AG04450 (cell line): Measurements from ENCODE around the gene NOB1. TPM values are rescaled to one million over a fixed set of nuclear protein-coding genes. Genes with fewer than 3 reads are reported as not detected.

Experiments
- CTCF ChIA-PET: fragments of 300-600, 350-600 bp; formaldehyde crosslinking; extraction: SDS; loops from one replicate; lab custom pipeline; 2022; ENCODE audit warnings: antibody characterized with exemption, inconsistent platforms; lab: Charles Lee
- POLR2A ChIA-PET: fragments of 350-600 bp; formaldehyde crosslinking; extraction: SDS; loops from one replicate; lab custom pipeline; 2021; ENCODE audit warnings: antibody characterized with exemption, inconsistent platforms; lab: Yijun Ruan, JAX
- DNase-seq: peaks from one replicate; pipeline ENCODE4 v3.0.0-alpha.2; 2011; ENCODE audit warnings: low read depth, low spot score
- H3K27ac ChIP-seq: one replicate; pipeline ENCODE4 v1.5.1; 2012; ENCODE audit warnings: low read depth, low read length, control low read depth
- H3K27me3 ChIP-seq: one replicate; pipeline ENCODE4 v1.6.0; 2012; ENCODE audit warnings: low read length; ENCODE audit not compliant: control insufficient read depth, insufficient read depth
- H3K4me3 ChIP-seq: 2 replicates; pipeline ENCODE4 v1.5.1; 2011; ENCODE audit warnings: mild to moderate bottlenecking, low read depth, low read length, control low read depth
- H3K9me3 ChIP-seq: 2 replicates; pipeline ENCODE4 v1.5.1; 2012; ENCODE audit warnings: low read length; ENCODE audit not compliant: control insufficient read depth, insufficient read depth
- polyA plus RNA-seq: library from polyadenylated mRNA; depleted of rRNA; stranded (reverse); fragments of >200 nt; gene quantifications from 2 replicates; pipeline ENCODE4 v1.2.3, GENCODE V29; 2011
- TF ChIP-seq, protein P1 (sequence below): IDR thresholded peaks from 2 replicates; pipeline ENCODE4 v1.5.1; 2011; ENCODE audit warnings: low read depth, low read length, control low read depth, inconsistent platforms

NOB1 gene
- polyA plus RNA-seq, 1 experiment, result 58.7 TPM

DNA sequence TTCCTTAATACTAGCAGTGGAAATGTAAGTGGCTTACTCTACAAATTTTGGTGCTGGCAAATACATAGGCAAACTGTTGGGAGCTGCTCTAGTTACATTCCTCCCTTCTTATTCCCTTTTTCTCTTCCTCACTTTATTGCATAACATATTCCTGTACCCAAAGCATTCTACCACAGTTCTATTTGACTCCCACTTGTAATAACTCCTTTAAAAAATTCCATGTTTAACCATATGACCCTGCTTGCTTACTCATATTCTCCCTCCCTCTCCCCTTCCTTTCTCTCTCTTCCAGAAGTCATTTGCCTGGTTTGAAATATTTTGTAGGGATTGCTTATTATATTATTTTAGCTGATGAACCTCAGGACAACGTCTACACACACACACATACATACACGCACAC lies 51.1 kb downstream of the NOB1 start:
- ChIA-PET POLR2A (interaction anchor here (1.7 kb wide), 1 partner anchor 307 kb away, joined by 3 read pairs; no protein-coding TSS in a partner anchor), CTCF (interaction anchor here (0.9 to 1.7 kb wide), 3 partner anchors 51 to 308 kb away, joined by 6 to 8 read pairs (median 6); partner anchors contain the start of gene NOB1)
- TF ChIP-seq, protein P1, sequence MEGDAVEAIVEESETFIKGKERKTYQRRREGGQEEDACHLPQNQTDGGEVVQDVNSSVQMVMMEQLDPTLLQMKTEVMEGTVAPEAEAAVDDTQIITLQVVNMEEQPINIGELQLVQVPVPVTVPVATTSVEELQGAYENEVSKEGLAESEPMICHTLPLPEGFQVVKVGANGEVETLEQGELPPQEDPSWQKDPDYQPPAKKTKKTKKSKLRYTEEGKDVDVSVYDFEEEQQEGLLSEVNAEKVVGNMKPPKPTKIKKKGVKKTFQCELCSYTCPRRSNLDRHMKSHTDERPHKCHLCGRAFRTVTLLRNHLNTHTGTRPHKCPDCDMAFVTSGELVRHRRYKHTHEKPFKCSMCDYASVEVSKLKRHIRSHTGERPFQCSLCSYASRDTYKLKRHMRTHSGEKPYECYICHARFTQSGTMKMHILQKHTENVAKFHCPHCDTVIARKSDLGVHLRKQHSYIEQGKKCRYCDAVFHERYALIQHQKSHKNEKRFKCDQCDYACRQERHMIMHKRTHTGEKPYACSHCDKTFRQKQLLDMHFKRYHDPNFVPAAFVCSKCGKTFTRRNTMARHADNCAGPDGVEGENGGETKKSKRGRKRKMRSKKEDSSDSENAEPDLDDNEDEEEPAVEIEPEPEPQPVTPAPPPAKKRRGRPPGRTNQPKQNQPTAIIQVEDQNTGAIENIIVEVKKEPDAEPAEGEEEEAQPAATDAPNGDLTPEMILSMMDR, result no peak
- Histone ChIP-seq H3K27ac (no peak overlapping the region), H3K9me3 (no peaks in the 10 kb centered on the region), H3K27me3 (no peaks in the 10 kb centered on the region), H3K4me3 (no peak overlapping the region)
- DNase-seq, result no peak

DNA sequence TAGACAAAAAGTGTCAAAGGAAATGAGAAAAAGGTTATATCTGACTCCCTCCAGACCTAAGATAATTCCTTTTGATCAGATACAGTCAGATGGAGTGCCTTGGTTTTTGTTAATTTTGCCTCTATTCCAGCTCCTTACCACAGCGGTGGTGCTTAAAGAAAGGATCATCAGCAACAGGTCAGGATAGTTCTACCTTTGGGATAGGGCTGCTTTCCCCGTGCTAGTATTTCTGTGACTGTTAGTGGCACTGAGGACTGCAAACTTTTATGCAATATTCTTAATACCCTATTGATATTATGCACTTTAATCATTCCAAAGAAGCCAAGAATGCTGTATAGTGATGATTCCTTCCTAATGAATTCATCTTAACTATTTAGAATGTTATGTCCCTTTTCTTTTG lies 52.9 kb downstream of the NOB1 start:
- no peak overlapping the region for H3K4me3 ChIP-seq
- no peak for DNase-seq
- ChIA-PET POLR2A (no interaction called here), CTCF (interaction anchor here (1.0 to 1.1 kb wide), 2 partner anchors 299 to 306 kb away, joined by 4 read pairs; no protein-coding TSS in a partner anchor)
- H3K27ac ChIP-seq, result no peak overlapping the region
- no peaks in the 10 kb centered on the region for H3K9me3 ChIP-seq
- no peaks in the 10 kb centered on the region for H3K27me3 ChIP-seq
- TF ChIP-seq, protein P1, result no peak

DNA sequence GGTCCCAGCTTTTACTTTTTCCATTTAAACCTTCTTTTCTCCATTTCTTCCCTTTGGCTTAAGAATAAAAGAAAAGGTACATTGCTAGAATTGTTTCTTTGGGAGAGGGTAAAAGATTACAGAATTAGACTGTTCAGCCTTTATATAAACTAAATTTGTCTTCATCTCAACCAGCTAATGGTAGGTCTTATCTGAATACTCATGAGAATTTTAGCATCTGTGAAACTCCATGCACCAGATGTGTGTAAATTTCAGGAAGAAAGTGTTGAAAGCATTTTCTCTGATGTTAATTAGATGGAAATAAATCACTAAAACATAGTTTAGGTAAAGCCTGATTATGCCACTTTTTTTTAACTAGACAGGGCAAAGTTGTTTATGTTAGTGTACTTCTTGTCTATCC lies 53.3 kb downstream of the NOB1 start:
- no peak for DNase-seq
- H3K9me3 ChIP-seq, result no peaks in the 10 kb centered on the region
- no peaks in the 10 kb centered on the region for H3K27me3 ChIP-seq
- TF ChIP-seq, protein P1, result no peak
- no peak overlapping the region for H3K27ac ChIP-seq
- CTCF ChIA-PET, result interaction anchor here (1.0 to 1.1 kb wide), 2 partner anchors 298 to 305 kb away, joined by 4 read pairs; no protein-coding TSS in a partner anchor
- no peak overlapping the region for H3K4me3 ChIP-seq
- POLR2A ChIA-PET, result no interaction called here

DNA sequence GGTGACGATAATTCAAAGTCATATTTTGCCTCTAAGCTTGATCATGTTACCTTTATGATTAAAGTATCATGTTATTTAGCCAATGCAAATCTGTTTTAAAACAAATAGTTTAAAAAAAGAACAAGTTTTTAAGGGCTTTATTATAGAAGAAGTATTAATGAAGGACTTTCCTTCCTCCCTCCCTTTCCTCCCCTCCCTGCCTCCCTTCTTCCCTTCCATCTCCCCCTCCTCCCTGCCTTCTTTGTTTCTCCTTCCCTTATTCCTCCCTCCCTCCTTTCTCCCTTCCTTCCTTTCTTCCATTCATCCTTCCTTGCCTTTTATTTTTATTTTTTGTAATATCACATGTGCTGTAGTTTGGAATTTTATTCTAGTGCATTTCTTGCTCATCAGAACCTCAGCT lies 54.8 kb downstream of the NOB1 start:
- no peak overlapping the region for H3K27ac ChIP-seq
- no peaks in the 10 kb centered on the region for H3K27me3 ChIP-seq
- H3K4me3 ChIP-seq, result no peak overlapping the region
- ChIA-PET POLR2A (no interaction called here), CTCF (interaction anchor here (1.0 to 1.7 kb wide), 3 partner anchors 9 to 301 kb away, joined by 3 to 7 read pairs (median 7); partner anchors contain the start of gene NOB1)
- TF ChIP-seq, protein P1, result no peak
- H3K9me3 ChIP-seq, result no peaks in the 10 kb centered on the region
- DNase-seq, result no peak

DNA sequence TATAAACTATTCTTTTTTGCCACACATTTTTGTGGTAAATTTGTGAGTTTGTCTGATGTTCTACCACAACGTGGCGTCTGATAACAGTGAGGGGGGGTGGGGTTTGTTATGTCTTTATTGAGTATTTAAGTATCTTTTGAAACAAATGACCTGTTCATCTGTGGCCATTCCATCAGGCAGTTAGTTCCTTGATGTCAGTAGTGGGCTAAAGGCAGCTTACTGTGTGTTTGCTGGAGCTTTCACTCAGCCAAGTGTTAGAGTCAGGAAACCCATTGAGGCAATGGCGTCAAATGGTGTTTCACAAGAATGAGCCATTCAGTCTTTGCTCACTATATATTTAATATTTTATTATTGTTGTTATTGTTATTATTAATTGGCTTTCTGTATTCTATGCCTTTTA lies 56.3 kb downstream of the NOB1 start:
- Histone ChIP-seq H3K4me3 (no peak overlapping the region), H3K27ac (no peak overlapping the region), H3K9me3 (no peaks in the 10 kb centered on the region), H3K27me3 (no peaks in the 10 kb centered on the region)
- ChIA-PET POLR2A (no interaction called here), CTCF (interaction anchor here (0.6 to 1.2 kb wide), 3 partner anchors 11 to 575 kb away, joined by 3 to 11 read pairs (median 3); no protein-coding TSS in a partner anchor)
- DNase-seq, result no peak
- TF ChIP-seq, protein P1, result no peak
